Adrenal gland (tissue), 12 donors: ENCODE data around the gene AKAP10. TPM values are rescaled to one million over a fixed set of nuclear protein-coding genes. Genes with fewer than 3 reads are reported as not detected.

Experiments
- DNase-seq, 7 donors: peaks; one replicate each; pipeline ENCODE4 v3.0.0-alpha.2; 2019 to 2020
- H3K27ac ChIP-seq, 5 donors: fragments of 200-600 bp; sonication (generic) in 4 of 5; 1 replicate in 3 of 5; 2 replicates in 2 of 5; pipeline versions ENCODE4 v1.5.1 to v1.8.0; 2016 to 2020; ENCODE audit warnings: mild to moderate bottlenecking in 1 of 5
- H3K27me3 ChIP-seq: fragments of 200-600 bp; 2 replicates; pipeline ENCODE4 v1.8.0; 2021
- H3K36me3 ChIP-seq, 2 donors: fragments of 200-600 bp; replicated peaks in 1 of 2; 1 replicate in 1 of 2; 2 replicates in 1 of 2; pipeline versions ENCODE4 v1.5.1 to v1.8.0; 2018 to 2022
- H3K4me1 ChIP-seq, 2 donors: fragments of 200-600 bp; replicated peaks in 1 of 2; 1 replicate in 1 of 2; 2 replicates in 1 of 2; pipeline versions ENCODE4 v1.5.1 to v1.8.0; 2018 to 2021
- H3K4me3 ChIP-seq, 4 donors: fragments of 200-600 bp; sonication (generic) in 3 of 4; one replicate each; pipeline ENCODE4 v1.5.1; 2016 to 2018
- H3K9me3 ChIP-seq, 3 donors: fragments of 200-600 bp; sonication (generic) in 1 of 3; replicated peaks in 1 of 3; 1 replicate in 2 of 3; 2 replicates in 1 of 3; pipeline versions ENCODE4 v1.5.1 to v1.8.0; 2016 to 2021
- POLR2A ChIP-seq, 2 donors: fragments of 450-650 bp; IDR thresholded peaks; one replicate each; pipeline ENCODE4 v1.6.1; 2017; ENCODE audit warnings: antibody characterized with exemption in 2 of 2, mild to moderate bottlenecking in 2 of 2, moderate library complexity in 1 of 2
- WGBS, 4 donors: extraction: QIAGEN DNeasy Blood & Tissue Kit in 2 of 4; methylation state at CpG; one replicate each; pipeline versions ENCODE4 v1.1.5 to v1.1.7; 2013 to 2017; 5-methylcytosine and 5-hydroxymethylcytosine counted together
- intact Hi-C, 2 donors: fragments of 100-400 bp; cut with DNase I; formaldehyde crosslinking; loops; one replicate each; pipeline versions ENCODE4 v1.14.1 to v1.15.0; 2022 to 2023
- polyA plus RNA-seq, 3 donors: library from polyadenylated mRNA; stranded (reverse); fragments of 200-250 nt in 2 of 3; fragments of 350-450 nt in 1 of 3; fragmentation: Illumina TruSeq in 1 of 3; extraction: RNeasy Lipid Tissue Mini Kit (QIAGEN cat#74804) in 1 of 3; gene quantifications; one replicate each; pipeline ENCODE4 v1.2.3, GENCODE V29; 2013 to 2014
- total RNA-seq, 9 donors: library from RNA; depleted of rRNA in 4 of 9; stranded (reverse); fragments of >200 nt in 4 of 9; fragments of 120-200 nt in 1 of 9; fragmentation: NEBNext Ultra II Directional in 1 of 9; extraction: Animal tissue kit (Norgen Biotek cat#: 25700) in 1 of 9; gene quantifications; one replicate each; pipeline versions ENCODE4 v1.1.0 to v1.2.4, GENCODE V29; 2013 to 2023
- TF ChIP-seq, protein P1 (sequence below), 6 experiments: fragments of 450-650 bp in 4 of 6; fragments of 200-600 bp in 2 of 6; sonication (generic) in 1 of 6; IDR thresholded peaks; 1 replicate in 5 of 6; 2 replicates in 1 of 6; pipeline versions ENCODE4 v1.5.1 to v1.8.0; 2016 to 2021; ENCODE audit warnings: antibody characterized with exemption in 6 of 6, mild to moderate bottlenecking in 2 of 6, moderate library complexity in 1 of 6
- donor health status: healthy with polysubstance abuse.
- donor health status: Bipolar disorder and iron deficiency.
- donor health status: DM: yes; HTN: yes; CAD: no.
- donor health status: DM: no; HTN: no; CAD: no.
- donor health status: DM: no; HTN: no; CAD: no.
- donor health status: DM: yes; HTN: yes; CAD: no.

Gene AKAP10
- total and polyA plus RNA-seq, 12 donors, result 8.1 to 52.7 (median 33.2) TPM

DNA sequence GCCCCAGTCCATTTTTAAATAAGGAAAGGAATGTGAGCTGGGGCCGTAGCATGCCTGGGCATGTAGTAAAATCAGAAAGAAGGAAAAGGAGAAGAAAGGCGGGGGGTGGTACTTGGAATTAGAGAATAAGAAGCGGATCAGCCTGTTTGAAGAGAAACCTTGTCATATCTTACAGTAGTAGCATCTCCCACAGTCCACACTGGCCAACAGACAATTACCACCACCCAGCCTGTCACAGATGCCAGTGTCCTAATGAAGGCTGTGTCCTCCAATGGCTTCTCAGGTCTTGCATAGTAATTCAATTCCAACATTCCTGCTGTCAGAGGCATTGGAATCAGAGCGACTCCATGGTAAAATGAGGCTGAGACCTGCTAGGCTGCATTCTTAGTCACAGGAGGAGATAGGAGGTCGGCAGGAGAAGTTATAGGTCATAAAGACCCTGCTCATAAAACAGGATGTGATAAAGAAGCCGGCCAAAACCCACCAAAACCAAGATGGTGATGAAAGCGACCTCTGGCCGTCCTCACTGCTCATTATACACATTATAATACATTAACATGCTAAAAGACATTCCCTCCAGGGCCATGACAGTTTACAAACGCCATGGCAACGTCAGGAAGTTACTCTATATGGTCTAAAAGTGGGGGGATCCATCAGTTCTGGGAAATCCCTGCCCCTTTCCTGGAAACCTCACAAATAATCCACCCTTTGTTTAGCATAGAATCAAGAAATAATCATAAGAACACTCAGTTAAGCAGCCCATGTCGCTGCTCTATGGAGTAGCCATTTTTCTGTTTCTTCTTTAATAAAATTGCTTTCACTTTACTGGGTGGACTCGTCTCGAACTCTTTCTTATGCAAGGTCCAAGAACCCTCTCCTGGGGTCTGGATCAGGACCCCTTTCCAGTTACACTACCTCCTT is 9.6 kb upstream of the AKAP10 start:
- no peaks in the 10 kb centered on the region for H3K4me1 ChIP-seq
- TF ChIP-seq POLR2A (IDR thresholded peaks at IDR 0.05), result no peak
- TF ChIP-seq, protein P1, sequence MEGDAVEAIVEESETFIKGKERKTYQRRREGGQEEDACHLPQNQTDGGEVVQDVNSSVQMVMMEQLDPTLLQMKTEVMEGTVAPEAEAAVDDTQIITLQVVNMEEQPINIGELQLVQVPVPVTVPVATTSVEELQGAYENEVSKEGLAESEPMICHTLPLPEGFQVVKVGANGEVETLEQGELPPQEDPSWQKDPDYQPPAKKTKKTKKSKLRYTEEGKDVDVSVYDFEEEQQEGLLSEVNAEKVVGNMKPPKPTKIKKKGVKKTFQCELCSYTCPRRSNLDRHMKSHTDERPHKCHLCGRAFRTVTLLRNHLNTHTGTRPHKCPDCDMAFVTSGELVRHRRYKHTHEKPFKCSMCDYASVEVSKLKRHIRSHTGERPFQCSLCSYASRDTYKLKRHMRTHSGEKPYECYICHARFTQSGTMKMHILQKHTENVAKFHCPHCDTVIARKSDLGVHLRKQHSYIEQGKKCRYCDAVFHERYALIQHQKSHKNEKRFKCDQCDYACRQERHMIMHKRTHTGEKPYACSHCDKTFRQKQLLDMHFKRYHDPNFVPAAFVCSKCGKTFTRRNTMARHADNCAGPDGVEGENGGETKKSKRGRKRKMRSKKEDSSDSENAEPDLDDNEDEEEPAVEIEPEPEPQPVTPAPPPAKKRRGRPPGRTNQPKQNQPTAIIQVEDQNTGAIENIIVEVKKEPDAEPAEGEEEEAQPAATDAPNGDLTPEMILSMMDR (IDR thresholded peaks at IDR 0.05), result no peak
- no peak for DNase-seq
- 75 to 83% (median 81%) methylated on average over 13 of the region's 13 CpGs for WGBS, 4 donors
- H3K36me3 ChIP-seq, result no peaks in the 10 kb centered on the region
- no peaks in the 10 kb centered on the region for H3K27me3 ChIP-seq
- intact Hi-C loops, result no loop called here
- H3K27ac ChIP-seq, result no peak overlapping the region
- no peak overlapping the region for H3K4me3 ChIP-seq
- H3K9me3 ChIP-seq, result no peaks in the 10 kb centered on the region

DNA sequence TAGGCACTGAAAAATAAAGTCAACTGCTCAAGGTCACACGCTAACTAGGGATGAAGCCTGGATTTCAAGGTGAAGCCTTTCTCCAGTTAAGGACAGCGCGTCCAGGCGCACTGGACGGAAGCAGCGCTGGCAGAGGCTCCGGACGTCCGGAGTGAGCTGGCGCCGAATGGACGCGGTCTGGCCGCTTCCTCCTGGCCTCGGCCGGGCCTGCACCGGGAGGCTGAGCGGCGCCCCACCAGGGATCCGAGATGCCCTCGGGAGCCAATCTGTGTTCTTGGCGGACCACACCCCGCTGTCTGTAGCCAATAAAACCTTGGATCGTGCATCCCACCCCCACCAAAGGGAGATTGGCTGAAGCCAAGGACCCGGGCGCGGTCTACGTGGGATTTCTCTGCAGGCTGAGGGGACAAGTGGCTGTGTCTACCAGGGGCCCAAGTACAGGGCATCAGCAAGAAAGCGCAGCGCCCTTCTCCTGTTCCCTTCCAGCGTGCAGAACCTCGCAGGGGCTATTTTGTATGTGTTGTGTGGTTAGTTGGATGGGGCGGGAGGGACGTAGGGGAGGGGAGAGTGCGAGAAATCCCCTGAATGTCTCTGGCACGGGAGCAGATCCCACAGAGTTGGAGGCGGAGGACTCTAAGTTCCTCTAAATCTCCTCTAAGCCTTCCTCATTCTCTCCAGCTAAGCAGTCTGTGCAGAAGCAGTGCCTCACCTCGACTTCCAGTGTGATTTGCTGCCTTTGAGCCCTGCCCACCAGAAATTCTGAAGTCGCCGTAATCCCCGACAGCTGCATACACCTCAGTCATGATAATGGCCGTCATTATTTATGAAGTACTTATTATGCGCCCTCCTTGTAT is 2.5 kb upstream of the AKAP10 start:
- intact Hi-C loops, result no loop called here
- no peaks in the 10 kb centered on the region for H3K36me3 ChIP-seq
- peaks cover 27 to 33% of the 10 kb centered on the region in 2 donors for H3K4me1 ChIP-seq
- peak in 1 of 2 donors; percentile 45 for TF ChIP-seq POLR2A (IDR thresholded peaks at IDR 0.05)
- TF ChIP-seq, protein P1 (IDR thresholded peaks at IDR 0.05), result no peak
- peak overlapping the region in 1 of 4 donors; percentile 40 for H3K4me3 ChIP-seq
- WGBS, 4 donors, result 43 to 70% (median 58%) methylated on average over 16 to 43 of the region's 43 CpGs
- DNase-seq, result peak; percentile 63 to 75 (median 68)
- no peaks in the 10 kb centered on the region for H3K27me3 ChIP-seq
- no peaks in the 10 kb centered on the region for H3K9me3 ChIP-seq
- H3K27ac ChIP-seq, result peak overlapping the region in 3 of 5 donors; percentile 53 to 93 (median 73)

DNA sequence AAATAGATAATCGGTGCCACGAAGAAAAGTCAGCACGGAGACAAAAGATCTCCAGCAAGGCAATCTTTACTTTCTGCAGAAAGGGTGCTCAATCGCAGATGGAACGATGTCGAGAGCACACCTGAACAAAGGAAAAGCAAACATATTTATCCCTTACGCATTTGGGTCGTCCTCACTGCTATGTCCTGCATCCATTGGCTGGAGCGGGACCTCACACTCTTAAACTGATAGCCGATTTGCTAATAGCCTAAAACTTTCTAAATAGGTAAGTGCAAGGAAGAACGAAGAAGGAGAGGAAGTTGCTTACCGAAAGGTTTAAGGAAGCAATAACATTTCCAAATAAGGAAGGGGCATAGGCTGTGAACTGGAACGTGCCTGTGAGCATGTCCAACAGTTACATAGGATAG is 1.2 kb upstream of the AKAP10 start:
- H3K27me3 ChIP-seq, result no peaks in the 10 kb centered on the region
- H3K4me1 ChIP-seq, result peaks cover 30 to 33% of the 10 kb centered on the region in 2 donors
- WGBS, 4 donors, result 89 to 93% (median 90%) methylated on average over 13 of the region's 13 CpGs
- no peak for TF ChIP-seq POLR2A (IDR thresholded peaks at IDR 0.05)
- TF ChIP-seq, protein P1 (IDR thresholded peaks at IDR 0.05), result no peak
- H3K36me3 ChIP-seq, result no peaks in the 10 kb centered on the region
- peak in 1 of 7 donors; percentile 20 for DNase-seq
- intact Hi-C loops, result no loop called here
- peak overlapping the region in 1 of 4 donors; percentile 99 for H3K4me3 ChIP-seq
- no peaks in the 10 kb centered on the region for H3K9me3 ChIP-seq
- peak overlapping the region in 3 of 5 donors; percentile 79 to 93 (median 92) for H3K27ac ChIP-seq
